Measurements from ENCODE around the gene LEMD3.

LEMD3 gene

DNA sequence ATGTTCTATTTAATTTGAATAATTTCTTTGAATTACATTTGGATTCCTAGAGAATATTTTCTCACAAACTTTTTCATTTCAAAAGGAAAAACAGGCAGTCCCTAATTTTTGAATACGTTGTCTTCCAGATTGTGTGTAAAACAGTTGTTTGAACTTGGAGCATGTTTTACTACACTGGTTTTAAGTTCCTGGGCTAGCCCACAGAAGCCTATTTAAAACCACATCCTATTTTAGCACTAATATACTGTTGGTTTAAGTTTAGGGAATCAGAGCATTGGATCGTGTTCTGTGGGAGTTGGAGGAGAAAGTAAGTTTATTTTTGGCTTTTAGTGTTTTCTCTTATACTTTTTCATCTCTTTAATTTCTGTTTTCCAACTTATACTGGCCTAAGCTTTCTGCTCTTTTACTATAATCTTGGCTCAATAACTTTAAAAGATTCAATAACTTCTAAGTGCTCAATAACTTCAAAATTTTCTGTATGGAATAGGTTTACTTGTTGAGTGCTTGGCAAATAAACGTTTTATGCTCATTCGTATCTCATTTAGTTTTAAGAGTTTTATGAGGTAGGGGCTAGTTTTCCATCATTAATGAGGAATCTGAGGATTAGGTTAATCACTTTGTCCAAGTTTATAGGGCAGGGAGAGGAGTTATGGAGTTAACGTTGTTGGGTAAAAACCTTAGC is 14.9 kb downstream of the LEMD3 start:
- no peak overlapping the region for H3K4me3 ChIP-seq (ENCODE audit: low read depth, low read length)
- no peak for DNase-seq (ENCODE audit: low read depth)
- TF ChIP-seq, protein P1, sequence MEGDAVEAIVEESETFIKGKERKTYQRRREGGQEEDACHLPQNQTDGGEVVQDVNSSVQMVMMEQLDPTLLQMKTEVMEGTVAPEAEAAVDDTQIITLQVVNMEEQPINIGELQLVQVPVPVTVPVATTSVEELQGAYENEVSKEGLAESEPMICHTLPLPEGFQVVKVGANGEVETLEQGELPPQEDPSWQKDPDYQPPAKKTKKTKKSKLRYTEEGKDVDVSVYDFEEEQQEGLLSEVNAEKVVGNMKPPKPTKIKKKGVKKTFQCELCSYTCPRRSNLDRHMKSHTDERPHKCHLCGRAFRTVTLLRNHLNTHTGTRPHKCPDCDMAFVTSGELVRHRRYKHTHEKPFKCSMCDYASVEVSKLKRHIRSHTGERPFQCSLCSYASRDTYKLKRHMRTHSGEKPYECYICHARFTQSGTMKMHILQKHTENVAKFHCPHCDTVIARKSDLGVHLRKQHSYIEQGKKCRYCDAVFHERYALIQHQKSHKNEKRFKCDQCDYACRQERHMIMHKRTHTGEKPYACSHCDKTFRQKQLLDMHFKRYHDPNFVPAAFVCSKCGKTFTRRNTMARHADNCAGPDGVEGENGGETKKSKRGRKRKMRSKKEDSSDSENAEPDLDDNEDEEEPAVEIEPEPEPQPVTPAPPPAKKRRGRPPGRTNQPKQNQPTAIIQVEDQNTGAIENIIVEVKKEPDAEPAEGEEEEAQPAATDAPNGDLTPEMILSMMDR (IDR thresholded peaks at IDR 0.05; ENCODE audit: control insufficient read depth, extremely low read depth, insufficient read depth): no peak

DNA sequence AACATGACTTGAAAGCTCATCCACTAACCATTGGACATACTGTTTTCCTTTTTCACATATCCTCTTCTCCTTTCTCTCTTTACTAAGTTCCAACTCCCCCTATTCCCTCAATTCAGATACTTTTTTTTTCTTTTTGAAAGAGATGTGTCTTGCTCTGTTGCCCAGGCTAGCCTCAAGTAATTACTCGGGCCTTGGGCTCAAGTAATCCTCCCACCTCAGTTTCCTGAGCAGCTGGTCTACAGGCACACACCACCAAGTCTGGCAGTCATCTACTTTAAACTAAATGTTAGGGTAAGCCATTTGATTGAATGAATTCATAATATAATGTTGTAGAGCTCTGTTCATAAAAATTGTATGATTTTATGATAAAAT is 15.5 kb downstream of the LEMD3 start:
- TF ChIP-seq, protein P1 (IDR thresholded peaks at IDR 0.05; ENCODE audit: control insufficient read depth, extremely low read depth, insufficient read depth): no peak
- H3K4me3 ChIP-seq (ENCODE audit: low read depth, low read length): no peak overlapping the region
- no peak for DNase-seq (ENCODE audit: low read depth)

DNA sequence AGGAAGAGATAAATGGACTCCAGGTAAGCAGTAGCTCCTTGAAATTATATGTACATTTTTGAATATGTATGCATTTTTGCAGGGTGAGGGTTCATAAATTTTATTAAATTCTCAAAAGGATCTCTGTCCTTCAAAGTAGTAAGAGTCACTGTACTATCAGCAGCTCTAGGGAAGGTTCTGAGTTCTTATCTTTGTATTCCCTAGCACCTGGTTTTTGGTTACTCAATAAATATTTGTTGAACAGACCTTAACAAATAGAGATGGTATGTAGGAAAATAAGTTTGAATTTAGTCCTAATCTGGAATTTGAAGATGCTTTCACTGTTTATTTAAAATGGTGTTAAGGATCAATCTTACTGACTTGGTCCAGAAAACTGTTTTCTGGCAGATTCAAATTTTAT is 18.3 kb downstream of the LEMD3 start:
- TF ChIP-seq, protein P1 (IDR thresholded peaks at IDR 0.05; ENCODE audit: control insufficient read depth, extremely low read depth, insufficient read depth): no peak
- H3K4me3 ChIP-seq (ENCODE audit: low read depth, low read length): no peak overlapping the region
- DNase-seq (ENCODE audit: low read depth): no peak

DNA sequence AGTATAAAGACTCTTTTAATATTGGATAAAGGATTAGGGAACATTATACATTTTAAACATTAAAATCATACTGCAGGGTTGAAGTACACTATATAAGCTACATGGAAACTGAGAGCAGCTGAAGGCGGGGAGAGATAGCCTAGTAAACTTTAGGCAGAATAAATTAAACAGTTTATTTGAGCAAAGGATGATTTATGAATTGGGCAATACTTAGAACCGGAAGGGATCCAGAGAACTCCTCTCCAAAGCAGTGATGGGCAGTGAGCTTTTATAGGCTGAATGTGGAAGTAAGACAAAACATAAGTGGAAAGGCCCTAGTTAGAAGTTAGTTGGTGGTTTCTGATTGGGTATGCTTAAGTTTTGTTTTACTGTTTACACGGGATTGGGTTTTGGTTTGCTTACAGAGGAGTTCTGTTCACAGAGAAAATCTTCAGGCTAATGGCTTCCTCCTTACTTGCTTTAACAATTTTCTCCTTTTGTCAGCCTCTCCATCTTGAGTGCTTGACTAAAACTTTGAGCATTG is 18.9 kb downstream of the LEMD3 start:
- TF ChIP-seq, protein P1 (IDR thresholded peaks at IDR 0.05; ENCODE audit: control insufficient read depth, extremely low read depth, insufficient read depth): no peak
- no peak for DNase-seq (ENCODE audit: low read depth)
- H3K4me3 ChIP-seq (ENCODE audit: low read depth, low read length): no peak overlapping the region

DNA sequence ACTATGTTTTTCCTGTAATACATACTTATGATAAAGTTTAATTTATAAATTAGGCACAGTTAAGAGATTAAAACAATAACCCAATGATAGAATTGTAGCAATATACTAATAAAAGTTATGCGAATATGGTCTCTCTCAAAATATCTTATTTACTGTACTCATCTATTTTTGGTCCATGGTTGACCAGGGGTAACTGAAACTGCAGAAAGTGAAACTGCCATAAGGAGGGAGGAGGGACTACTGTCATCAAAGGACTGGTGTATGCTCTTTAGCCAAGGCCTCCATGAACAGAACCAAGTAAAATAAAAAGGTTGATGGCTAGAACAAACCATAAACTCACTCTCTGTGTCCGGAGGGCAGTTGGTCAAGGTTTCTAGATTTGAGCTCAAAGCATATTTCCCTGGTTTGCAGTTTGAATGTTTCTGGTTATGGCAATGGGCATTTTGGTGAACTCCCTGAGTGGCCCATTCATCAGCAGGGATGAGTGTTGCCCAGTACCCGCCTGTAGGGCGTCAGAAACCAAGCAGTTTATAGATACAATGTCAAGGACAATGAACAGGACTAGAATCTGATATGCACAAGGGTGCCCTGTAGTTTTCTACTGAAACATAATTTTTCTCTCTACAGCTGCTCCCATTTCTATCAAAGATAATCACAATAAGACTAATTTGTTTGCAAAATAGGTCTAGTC is 19.8 kb downstream of the LEMD3 start:
- no peak for DNase-seq (ENCODE audit: low read depth)
- TF ChIP-seq, protein P1 (IDR thresholded peaks at IDR 0.05; ENCODE audit: control insufficient read depth, extremely low read depth, insufficient read depth): no peak
- H3K4me3 ChIP-seq (ENCODE audit: low read depth, low read length): no peak overlapping the region

DNA sequence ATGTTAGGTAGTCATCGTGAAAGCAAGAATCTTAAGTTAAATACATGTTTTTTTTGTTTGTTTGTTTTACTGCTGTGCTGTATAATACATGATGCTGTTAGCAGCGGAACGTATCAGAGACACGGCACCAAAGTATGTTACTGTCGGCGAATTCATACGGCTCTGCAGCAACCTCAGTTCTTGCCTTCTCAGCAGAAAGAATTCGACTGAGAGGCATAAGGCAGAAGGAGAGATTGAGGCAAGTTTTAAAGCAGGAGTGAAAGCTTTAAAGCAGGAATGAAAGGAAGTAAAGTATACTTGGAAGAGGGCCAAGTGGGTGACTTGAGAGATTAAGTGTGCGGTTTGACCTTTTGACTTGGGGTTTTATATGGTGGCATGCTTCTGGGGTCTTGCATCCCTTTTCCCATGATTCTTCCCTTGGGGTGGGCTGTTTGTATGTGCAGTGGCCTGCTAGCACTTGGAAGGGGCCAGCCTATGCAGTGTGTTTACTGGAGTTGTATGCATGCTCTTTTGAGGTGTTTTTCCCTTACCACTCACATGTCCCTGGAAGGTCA is 23.7 kb downstream of the LEMD3 start:
- DNase-seq (ENCODE audit: low read depth): no peak
- no peak overlapping the region for H3K4me3 ChIP-seq (ENCODE audit: low read depth, low read length)
- TF ChIP-seq, protein P1 (IDR thresholded peaks at IDR 0.05; ENCODE audit: control insufficient read depth, extremely low read depth, insufficient read depth): no peak
